SU-DHL-6 (cell line): Measurements from ENCODE around the gene CGB2.

Source experiments
- H2AFZ ChIP-seq: fragments of 200-600 bp; sonication (generic); 2 replicates; pipeline ENCODE4 v1.6.1; 2014; ENCODE audit warnings: low read depth, mild to moderate bottlenecking, moderate library complexity, mixed read lengths, antibody characterized with exemption, low read length; ENCODE audit not compliant: severe bottlenecking
- H3F3A ChIP-seq: fragments of 200-600 bp; shearing (Covaris generic); 2 replicates; pipeline ENCODE4 v1.6.0; 2016; ENCODE audit warnings: antibody characterized with exemption, mild to moderate bottlenecking; ENCODE audit not compliant: insufficient read depth
- H3K27ac ChIP-seq: fragments of 200-600 bp; sonication (generic); 2 replicates; pipeline ENCODE4 v1.5.1; 2016; ENCODE audit warnings: low read depth, mild to moderate bottlenecking, low read length, moderate library complexity, mixed read lengths
- H3K27me3 ChIP-seq: fragments of 200-600 bp; sonication (generic), shearing (Covaris generic); 2 replicates; pipeline ENCODE4 v1.6.0; 2014; ENCODE audit warnings: mild to moderate bottlenecking, low read length
- H3K36me3 ChIP-seq: fragments of 200-600 bp; sonication (generic); 2 replicates; pipeline ENCODE4 v1.6.1; 2014; ENCODE audit warnings: mild to moderate bottlenecking, low read length, mixed read lengths
- H3K4me2 ChIP-seq: fragments of 300-600, 200-600 bp; shearing (Covaris generic), sonication (generic); 2 replicates; pipeline ENCODE4 v1.6.0; 2014; ENCODE audit warnings: low read length, low read depth, mild to moderate bottlenecking; ENCODE audit not compliant: poor library complexity, severe bottlenecking
- H3K4me3 ChIP-seq: fragments of 200-600 bp; sonication (generic); 2 replicates; pipeline ENCODE4 v1.5.1; 2014; ENCODE audit warnings: antibody characterized with exemption, low read length, mild to moderate bottlenecking, mixed read lengths; ENCODE audit not compliant: insufficient read depth, poor library complexity, severe bottlenecking
- H3K79me2 ChIP-seq: fragments of 200-600 bp; sonication (generic); 2 replicates; pipeline ENCODE4 v1.6.1; 2014; ENCODE audit warnings: mild to moderate bottlenecking, low read length, moderate library complexity; ENCODE audit not compliant: insufficient read depth
- H3K9ac ChIP-seq: fragments of 200-600 bp; sonication (generic); 2 replicates; pipeline ENCODE4 v1.7.0; 2014; ENCODE audit warnings: mild to moderate bottlenecking, low read length
- H3K9me2 ChIP-seq: fragments of 200-600 bp; sonication (generic); replicated peaks from 2 replicates; pipeline ENCODE4 v1.6.1; 2014; ENCODE audit warnings: low read length; ENCODE audit not compliant: insufficient read depth
- H3K9me3 ChIP-seq: fragments of 200-600 bp; sonication (generic); 2 replicates; pipeline ENCODE4 v1.6.1; 2014; ENCODE audit warnings: low read length, mixed read lengths; ENCODE audit not compliant: insufficient read depth
- H4K20me1 ChIP-seq: fragments of 200-600 bp; sonication (generic); 2 replicates; pipeline ENCODE4 v1.6.1; 2014; ENCODE audit warnings: low read depth, mild to moderate bottlenecking, antibody characterized with exemption, low read length, moderate library complexity, mixed read lengths
- EZH2phosphoT487 ChIP-seq: fragments of 200-600 bp; sonication (generic), shearing (Covaris generic); conservative IDR thresholded peaks from 2 replicates; pipeline ENCODE4 v1.6.1; 2018; ENCODE audit warnings: mild to moderate bottlenecking, antibody characterized with exemption, low read length, moderate library complexity, mixed read lengths
- TF ChIP-seq, protein P1 (sequence below): fragments of 200-600 bp; sonication (generic); IDR thresholded peaks from one replicate; pipeline ENCODE4 v1.5.1; 2017; ENCODE audit warnings: antibody characterized with exemption, mild to moderate bottlenecking, low read length, moderate library complexity; ENCODE audit not compliant: insufficient read depth, poor library complexity, severe bottlenecking

CGB2 gene

DNA sequence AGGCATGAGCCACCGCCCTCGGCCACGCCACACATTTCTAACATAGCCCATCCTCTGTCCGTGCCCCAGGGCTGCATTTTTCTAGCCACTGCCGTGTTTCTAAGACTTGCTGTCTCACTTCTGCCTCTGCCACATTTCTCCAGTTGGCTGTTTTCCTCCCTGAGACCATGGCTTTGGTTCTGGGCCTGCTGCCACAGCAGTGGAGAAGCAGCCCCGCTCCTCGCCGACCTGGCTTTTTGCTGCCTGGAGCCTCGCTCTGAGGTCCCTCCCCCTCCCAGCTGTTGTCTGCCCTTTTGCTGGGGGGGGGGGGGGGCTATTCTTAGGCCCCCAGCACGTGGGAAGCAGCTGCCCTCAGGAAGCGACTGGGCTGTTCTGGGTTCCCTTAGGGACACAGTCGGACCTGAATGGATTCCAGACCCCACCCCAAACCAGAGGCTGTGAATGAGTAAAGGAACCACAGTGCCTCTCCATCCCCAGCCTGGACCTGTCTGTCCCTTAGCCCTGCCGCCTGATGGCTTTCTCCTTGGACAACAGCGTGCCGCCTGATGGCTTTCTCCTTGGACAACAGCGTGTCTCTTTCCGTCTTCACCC is 41.9 kb upstream of the CGB2 start:
- no peak for TF ChIP-seq EZH2phosphoT487
- TF ChIP-seq, protein P1, sequence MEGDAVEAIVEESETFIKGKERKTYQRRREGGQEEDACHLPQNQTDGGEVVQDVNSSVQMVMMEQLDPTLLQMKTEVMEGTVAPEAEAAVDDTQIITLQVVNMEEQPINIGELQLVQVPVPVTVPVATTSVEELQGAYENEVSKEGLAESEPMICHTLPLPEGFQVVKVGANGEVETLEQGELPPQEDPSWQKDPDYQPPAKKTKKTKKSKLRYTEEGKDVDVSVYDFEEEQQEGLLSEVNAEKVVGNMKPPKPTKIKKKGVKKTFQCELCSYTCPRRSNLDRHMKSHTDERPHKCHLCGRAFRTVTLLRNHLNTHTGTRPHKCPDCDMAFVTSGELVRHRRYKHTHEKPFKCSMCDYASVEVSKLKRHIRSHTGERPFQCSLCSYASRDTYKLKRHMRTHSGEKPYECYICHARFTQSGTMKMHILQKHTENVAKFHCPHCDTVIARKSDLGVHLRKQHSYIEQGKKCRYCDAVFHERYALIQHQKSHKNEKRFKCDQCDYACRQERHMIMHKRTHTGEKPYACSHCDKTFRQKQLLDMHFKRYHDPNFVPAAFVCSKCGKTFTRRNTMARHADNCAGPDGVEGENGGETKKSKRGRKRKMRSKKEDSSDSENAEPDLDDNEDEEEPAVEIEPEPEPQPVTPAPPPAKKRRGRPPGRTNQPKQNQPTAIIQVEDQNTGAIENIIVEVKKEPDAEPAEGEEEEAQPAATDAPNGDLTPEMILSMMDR: no peak
- H3K9me2 ChIP-seq: no peaks in the 10 kb centered on the region
- peaks cover 24% of the 10 kb centered on the region for H3K79me2 ChIP-seq
- H4K20me1 ChIP-seq: no peaks in the 10 kb centered on the region
- no peaks in the 10 kb centered on the region for H3K27me3 ChIP-seq
- H3F3A ChIP-seq: no peaks in the 10 kb centered on the region
- H3K4me3 ChIP-seq: no peak overlapping the region
- no peaks in the 10 kb centered on the region for H3K36me3 ChIP-seq
- no peak overlapping the region for H3K9ac ChIP-seq
- no peaks in the 10 kb centered on the region for H3K9me3 ChIP-seq
- H2AFZ ChIP-seq: no peak overlapping the region
- no peak overlapping the region for H3K4me2 ChIP-seq
- H3K27ac ChIP-seq: no peak overlapping the region

DNA sequence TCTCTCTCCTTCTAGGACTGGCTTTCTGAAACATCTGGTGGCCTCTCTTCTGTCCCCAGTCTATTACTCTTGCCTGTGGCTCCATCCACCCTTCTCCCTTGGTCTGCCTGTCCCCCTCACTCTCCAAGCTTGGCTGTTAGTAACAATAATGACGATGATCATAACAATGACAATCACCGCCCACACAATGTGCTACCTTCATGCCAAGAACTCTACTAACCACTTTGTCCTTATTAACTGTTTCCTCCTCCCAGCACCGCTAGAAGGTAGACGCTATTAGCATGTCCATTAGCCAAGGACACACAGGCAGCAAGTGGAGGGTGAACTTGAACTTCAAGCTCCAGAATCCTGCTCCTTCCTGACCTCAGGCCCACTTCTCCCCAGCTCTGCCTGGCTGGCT is 41.3 kb upstream of the CGB2 start:
- Histone ChIP-seq H3K4me3 (no peak overlapping the region), H3K27me3 (no peaks in the 10 kb centered on the region), H3K27ac (no peak overlapping the region), H3K9me3 (no peaks in the 10 kb centered on the region), H3K9me2 (no peaks in the 10 kb centered on the region), H3K36me3 (no peaks in the 10 kb centered on the region), H4K20me1 (no peaks in the 10 kb centered on the region), H3F3A (no peaks in the 10 kb centered on the region), H3K79me2 (peaks cover 30% of the 10 kb centered on the region), H2AFZ (no peak overlapping the region), H3K4me2 (no peak overlapping the region), H3K9ac (no peak overlapping the region)
- TF ChIP-seq, protein P1: no peak
- no peak for TF ChIP-seq EZH2phosphoT487

DNA sequence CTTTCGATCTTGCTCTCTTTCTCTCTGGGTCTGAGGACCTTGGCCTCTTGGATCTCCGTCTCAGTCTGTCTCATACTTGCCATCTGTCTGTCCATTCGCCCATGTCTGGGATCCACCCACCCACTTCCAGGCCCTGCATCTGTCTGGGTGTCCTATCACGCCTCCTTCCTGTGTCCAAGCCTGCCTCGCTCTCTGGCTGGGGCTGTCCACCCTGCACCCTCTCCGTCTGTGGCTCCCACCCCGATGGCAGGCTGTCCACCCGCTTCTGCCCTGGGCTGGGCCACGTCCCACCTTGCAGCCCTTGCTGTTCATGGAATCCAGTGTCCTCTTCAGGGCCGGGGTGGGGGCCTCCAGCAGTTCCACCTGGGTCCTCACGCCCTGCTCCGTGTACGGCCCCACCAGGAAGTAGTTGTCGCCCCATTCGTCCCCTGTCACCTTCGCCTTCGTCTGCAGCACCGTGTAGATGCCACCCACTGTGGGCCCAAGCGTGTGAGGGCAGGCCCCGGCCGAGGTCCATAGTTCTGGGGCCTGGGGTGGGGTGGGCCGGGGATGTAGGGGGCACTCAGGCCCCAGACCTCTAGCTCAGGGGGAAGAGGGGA is 40.6 kb upstream of the CGB2 start:
- no peaks in the 10 kb centered on the region for H4K20me1 ChIP-seq
- H3K9ac ChIP-seq: no peak overlapping the region
- no peaks in the 10 kb centered on the region for H3K9me2 ChIP-seq
- H3K9me3 ChIP-seq: no peaks in the 10 kb centered on the region
- no peaks in the 10 kb centered on the region for H3K27me3 ChIP-seq
- no peak for TF ChIP-seq EZH2phosphoT487
- TF ChIP-seq, protein P1: no peak
- H2AFZ ChIP-seq: no peak overlapping the region
- no peaks in the 10 kb centered on the region for H3F3A ChIP-seq
- no peak overlapping the region for H3K27ac ChIP-seq
- no peak overlapping the region for H3K4me2 ChIP-seq
- peaks cover 36% of the 10 kb centered on the region for H3K79me2 ChIP-seq
- H3K36me3 ChIP-seq: no peaks in the 10 kb centered on the region
- no peak overlapping the region for H3K4me3 ChIP-seq
